ENCODE data around the gene PARD3B. TPM values are rescaled to one million over a fixed set of nuclear protein-coding genes. Genes with fewer than 3 reads are reported as not detected.

The PARD3B gene
- total RNA-seq, 2 experiments from 2014 or later = 0.11 to 0.88 TPM

DNA sequence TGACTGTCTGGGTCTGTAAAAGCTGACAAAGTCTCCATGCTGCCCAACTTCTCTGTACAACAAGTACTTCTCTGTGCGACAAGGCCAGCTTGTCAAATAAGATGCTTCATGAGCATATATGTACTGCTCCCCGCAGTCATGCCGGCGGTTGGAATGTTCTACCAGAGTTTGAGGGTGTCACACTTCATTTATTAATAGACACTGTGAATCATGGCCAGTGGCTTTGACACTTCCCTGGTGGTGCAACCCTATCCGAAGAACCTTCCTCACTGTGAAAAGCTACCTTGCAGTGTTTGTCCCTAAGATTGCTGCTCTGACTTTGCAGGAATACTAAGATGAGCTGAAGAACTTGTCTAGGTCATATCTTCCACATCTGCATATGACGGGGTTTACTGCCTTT, 1016.2 kb downstream of the PARD3B start:
- no peaks in the 10 kb centered on the region for H3K9me3 Mint-ChIP-seq
- no peak overlapping the region for H3K4me3 Mint-ChIP-seq
- no peak for DNase-seq
- no peaks in the 10 kb centered on the region for H3K27me3 Mint-ChIP-seq
- ATAC-seq = no peak
- no peak overlapping the region for H3K27ac Mint-ChIP-seq
- no peaks in the 10 kb centered on the region for H3K36me3 Mint-ChIP-seq (ENCODE audit: low read depth)
- H3K4me1 Mint-ChIP-seq (ENCODE audit: low read depth) = no peaks in the 10 kb centered on the region
- TF ChIP-seq, protein P1, sequence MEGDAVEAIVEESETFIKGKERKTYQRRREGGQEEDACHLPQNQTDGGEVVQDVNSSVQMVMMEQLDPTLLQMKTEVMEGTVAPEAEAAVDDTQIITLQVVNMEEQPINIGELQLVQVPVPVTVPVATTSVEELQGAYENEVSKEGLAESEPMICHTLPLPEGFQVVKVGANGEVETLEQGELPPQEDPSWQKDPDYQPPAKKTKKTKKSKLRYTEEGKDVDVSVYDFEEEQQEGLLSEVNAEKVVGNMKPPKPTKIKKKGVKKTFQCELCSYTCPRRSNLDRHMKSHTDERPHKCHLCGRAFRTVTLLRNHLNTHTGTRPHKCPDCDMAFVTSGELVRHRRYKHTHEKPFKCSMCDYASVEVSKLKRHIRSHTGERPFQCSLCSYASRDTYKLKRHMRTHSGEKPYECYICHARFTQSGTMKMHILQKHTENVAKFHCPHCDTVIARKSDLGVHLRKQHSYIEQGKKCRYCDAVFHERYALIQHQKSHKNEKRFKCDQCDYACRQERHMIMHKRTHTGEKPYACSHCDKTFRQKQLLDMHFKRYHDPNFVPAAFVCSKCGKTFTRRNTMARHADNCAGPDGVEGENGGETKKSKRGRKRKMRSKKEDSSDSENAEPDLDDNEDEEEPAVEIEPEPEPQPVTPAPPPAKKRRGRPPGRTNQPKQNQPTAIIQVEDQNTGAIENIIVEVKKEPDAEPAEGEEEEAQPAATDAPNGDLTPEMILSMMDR (IDR thresholded peaks at IDR 0.05) = no peak
- ChIA-PET POLR2A (no interaction called here), CTCF (interaction anchor here (1.6 kb wide), 1 partner anchor 114 kb away, joined by 6 read pairs; no protein-coding TSS in a partner anchor)
- intact Hi-C loops (cut with micrococcal nuclease) = no loop called here

DNA sequence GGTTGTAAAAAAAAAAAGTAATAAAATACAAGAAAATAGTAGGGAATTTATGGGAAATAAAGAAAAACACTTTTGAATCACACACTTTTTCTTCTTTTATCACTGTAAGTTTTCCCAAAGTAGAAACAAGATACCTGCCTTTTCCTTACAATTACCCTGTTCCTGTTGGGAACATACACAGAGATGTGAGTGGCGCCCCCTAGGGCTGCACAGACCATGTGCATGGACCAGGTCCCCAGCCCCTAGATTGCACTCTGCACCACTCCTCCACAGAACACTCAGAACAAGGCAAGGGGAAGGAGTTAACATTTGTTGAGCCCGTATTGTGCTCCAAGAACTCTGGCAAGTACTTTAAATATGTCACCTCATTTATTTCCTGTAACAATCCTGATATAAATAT, 1018.4 kb downstream of the PARD3B start:
- no peaks in the 10 kb centered on the region for H3K27me3 Mint-ChIP-seq
- no peaks in the 10 kb centered on the region for H3K4me1 Mint-ChIP-seq (ENCODE audit: low read depth)
- no peak overlapping the region for H3K27ac Mint-ChIP-seq
- DNase-seq (peak; percentile 57), ATAC-seq (peak; percentile 34)
- TF ChIP-seq, protein P1 (IDR thresholded peaks at IDR 0.05) = no peak
- CTCF ChIA-PET = no interaction called here
- H3K36me3 Mint-ChIP-seq (ENCODE audit: low read depth) = no peaks in the 10 kb centered on the region
- no peaks in the 10 kb centered on the region for H3K9me3 Mint-ChIP-seq
- intact Hi-C loops (cut with micrococcal nuclease) = no loop called here
- no peak overlapping the region for H3K4me3 Mint-ChIP-seq
- POLR2A ChIA-PET = no interaction called here

DNA sequence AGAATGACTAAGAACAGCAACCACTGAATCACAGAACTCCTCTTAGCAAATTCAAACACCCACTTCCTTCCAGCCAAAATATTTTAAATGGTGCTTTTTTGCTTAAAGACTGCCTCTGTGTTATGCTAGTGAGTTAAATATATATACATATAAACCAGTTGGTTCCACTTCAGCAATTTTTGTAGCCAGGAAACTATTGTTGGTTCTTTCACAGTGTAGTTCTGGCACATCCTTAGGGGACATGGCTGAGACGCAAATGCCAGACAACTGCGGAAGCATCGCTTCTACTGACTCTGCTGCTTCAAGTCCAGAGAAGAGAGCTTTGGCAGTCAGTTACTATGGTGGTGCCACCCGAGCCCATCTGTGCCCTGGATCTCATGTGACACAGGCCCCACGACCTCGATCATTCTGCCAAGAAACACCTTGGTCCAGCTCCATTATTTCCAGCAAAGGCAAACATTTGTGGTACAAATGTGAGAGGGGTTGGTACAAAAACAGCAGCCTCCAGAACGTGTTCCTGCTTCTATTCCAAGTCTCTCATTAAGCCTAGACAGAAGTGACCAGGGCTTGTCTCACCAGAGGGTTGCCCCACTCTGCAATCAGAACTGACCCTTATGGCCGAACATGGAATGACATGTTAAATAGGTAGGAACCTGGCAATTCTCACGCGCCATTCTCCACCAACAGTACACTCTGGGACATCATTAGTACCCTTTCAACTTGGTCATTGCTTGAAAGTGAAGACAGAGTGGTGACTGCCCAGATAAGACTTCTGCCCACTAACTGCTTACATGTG, 1019.3 kb downstream of the PARD3B start:
- ChIA-PET POLR2A (no interaction called here), CTCF (interaction anchor here (1.3 kb wide), 1 partner anchor 13 kb away, joined by 5 read pairs; no protein-coding TSS in a partner anchor)
- Mint-ChIP-seq H3K27ac (no peak overlapping the region), H3K36me3 (ENCODE audit: low read depth) (no peaks in the 10 kb centered on the region), H3K4me1 (ENCODE audit: low read depth) (no peaks in the 10 kb centered on the region), H3K9me3 (no peaks in the 10 kb centered on the region), H3K4me3 (no peak overlapping the region), H3K27me3 (no peaks in the 10 kb centered on the region)
- intact Hi-C loops (cut with micrococcal nuclease) = no loop called here
- ATAC-seq (no peak), DNase-seq (no peak)
- TF ChIP-seq, protein P1 (IDR thresholded peaks at IDR 0.05) = no peak

DNA sequence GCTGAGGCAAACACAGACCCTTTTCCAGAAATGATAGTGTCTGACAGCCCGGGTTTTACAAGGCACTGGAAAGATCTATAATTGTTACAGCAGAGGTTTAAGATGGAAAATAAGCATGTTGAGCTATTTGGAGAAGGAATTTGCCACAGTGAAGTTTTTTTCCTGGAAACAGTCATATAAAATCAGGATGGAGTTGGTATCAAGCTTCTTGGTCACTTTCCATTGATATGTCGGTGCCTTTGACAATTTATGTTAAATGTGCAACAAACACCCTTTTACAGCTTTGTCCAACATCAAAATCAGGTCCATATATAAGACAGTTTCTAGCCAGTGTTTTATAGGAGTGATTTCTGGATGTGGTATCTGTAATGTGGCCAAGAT, 1019.9 kb downstream of the PARD3B start:
- no peaks in the 10 kb centered on the region for H3K9me3 Mint-ChIP-seq
- ATAC-seq = no peak
- no peaks in the 10 kb centered on the region for H3K4me1 Mint-ChIP-seq (ENCODE audit: low read depth)
- no peak overlapping the region for H3K27ac Mint-ChIP-seq
- TF ChIP-seq, protein P1 (IDR thresholded peaks at IDR 0.05) = no peak
- no peaks in the 10 kb centered on the region for H3K27me3 Mint-ChIP-seq
- H3K4me3 Mint-ChIP-seq = no peak overlapping the region
- ChIA-PET POLR2A (no interaction called here), CTCF (interaction anchor here (1.3 kb wide), 1 partner anchor 12 kb away, joined by 5 read pairs; no protein-coding TSS in a partner anchor)
- no peak for DNase-seq
- no peaks in the 10 kb centered on the region for H3K36me3 Mint-ChIP-seq (ENCODE audit: low read depth)
- intact Hi-C loops (cut with micrococcal nuclease) = no loop called here

DNA sequence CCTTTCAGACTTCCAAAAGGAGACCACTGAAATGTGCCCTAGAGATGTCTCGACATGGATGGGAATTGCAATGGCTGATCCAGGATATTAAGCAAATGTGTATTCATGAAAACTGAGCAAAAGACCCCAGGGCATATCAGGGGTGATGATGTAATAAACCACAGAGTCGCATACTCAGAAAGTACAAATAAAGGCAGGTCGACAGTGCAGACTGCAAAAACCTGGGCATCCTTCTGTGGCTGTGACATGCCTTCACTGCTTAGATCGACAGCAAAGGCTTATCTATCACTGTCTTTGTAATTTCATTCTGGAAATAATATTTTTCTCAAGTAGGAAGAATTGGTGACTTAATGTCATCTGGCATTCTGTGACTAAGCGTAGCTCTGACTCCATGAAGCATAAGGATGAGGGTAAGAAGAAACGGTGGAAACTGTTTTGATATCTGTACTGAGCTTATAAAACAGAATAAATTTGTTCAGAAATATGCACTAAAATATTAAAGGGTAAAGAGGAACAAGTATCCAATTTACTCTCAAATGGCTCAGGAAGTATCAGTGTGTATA, 1021.4 kb downstream of the PARD3B start:
- intact Hi-C loops (cut with micrococcal nuclease) = no loop called here
- ChIA-PET POLR2A (no interaction called here), CTCF (no interaction called here)
- Mint-ChIP-seq H3K27me3 (no peaks in the 10 kb centered on the region), H3K4me3 (no peak overlapping the region), H3K4me1 (ENCODE audit: low read depth) (no peaks in the 10 kb centered on the region), H3K27ac (no peak overlapping the region), H3K9me3 (no peaks in the 10 kb centered on the region), H3K36me3 (ENCODE audit: low read depth) (no peaks in the 10 kb centered on the region)
- TF ChIP-seq, protein P1 (IDR thresholded peaks at IDR 0.05) = no peak
- ATAC-seq = no peak
- DNase-seq = no peak
